Smooth muscle cell (in vitro differentiated cells): Measurements from ENCODE around the gene FTO. TPM values are rescaled to one million over a fixed set of nuclear protein-coding genes. Genes with fewer than 3 reads are reported as not detected.

ENCODE experiments used
- DNase-seq: peaks from one replicate; lab custom pipeline; 2025; ENCODE audit not compliant: unreplicated experiment; lab: John Stamatoyannopoulos, UW
- H2AFZ ChIP-seq: fragments of 200-600 bp; sonication (generic); 2 replicates; pipeline ENCODE4 v1.6.0; 2016; ENCODE audit warnings: antibody characterized with exemption, low read depth, mild to moderate bottlenecking
- H3F3A ChIP-seq: fragments of 200-600 bp; sonication (generic); 2 replicates; pipeline ENCODE4 v1.6.0; 2017; ENCODE audit warnings: antibody characterized with exemption, low read depth
- H3K27ac ChIP-seq: fragments of 200-600 bp; sonication (generic); 2 replicates; pipeline ENCODE4 v1.5.1; 2016; ENCODE audit warnings: low read depth, mild to moderate bottlenecking
- H3K27me3 ChIP-seq: fragments of 200-600 bp; sonication (generic); 2 replicates; pipeline ENCODE4 v1.6.1; 2016; ENCODE audit warnings: low read depth, mild to moderate bottlenecking
- H3K36me3 ChIP-seq: fragments of 200-600 bp; sonication (generic); 2 replicates; pipeline ENCODE4 v1.5.1; 2016; ENCODE audit warnings: low read depth
- H3K4me1 ChIP-seq: fragments of 200-600 bp; sonication (generic); 2 replicates; pipeline ENCODE4 v1.5.1; 2016; ENCODE audit warnings: low read depth
- H3K4me2 ChIP-seq: fragments of 200-600 bp; sonication (generic); 2 replicates; pipeline ENCODE4 v1.6.0; 2016; ENCODE audit warnings: mild to moderate bottlenecking
- H3K4me3 ChIP-seq: fragments of 200-600 bp; sonication (generic); 2 replicates; pipeline ENCODE4 v1.5.1; 2016; ENCODE audit warnings: mild to moderate bottlenecking
- H3K79me2 ChIP-seq: fragments of 200-600 bp; sonication (generic); 2 replicates; pipeline ENCODE4 v1.6.0; 2016; ENCODE audit warnings: low read depth, mild to moderate bottlenecking
- H3K9ac ChIP-seq: fragments of 200-600 bp; sonication (generic); 2 replicates; pipeline ENCODE4 v1.6.0; 2016; ENCODE audit warnings: low read depth
- H3K9me3 ChIP-seq: fragments of 200-600 bp; sonication (generic); replicated peaks from 2 replicates; pipeline ENCODE4 v1.5.1; 2016; ENCODE audit warnings: low read depth
- H4K20me1 ChIP-seq: fragments of 200-600 bp; sonication (generic); 2 replicates; pipeline ENCODE4 v1.6.0; 2016; ENCODE audit warnings: low read depth
- CTCF ChIP-seq: fragments of 200-600 bp; sonication (generic); IDR thresholded peaks from 2 replicates; pipeline ENCODE4 v1.5.1; 2017; ENCODE audit warnings: borderline replicate concordance, mild to moderate bottlenecking, antibody characterized with exemption; ENCODE audit not compliant: insufficient read depth, poor library complexity, severe bottlenecking
- WGBS: methylation state at CpG from one replicate; pipeline ENCODE4 v1.1.7; 2016; ENCODE audit warnings: low lambda C conversion rate; 5-methylcytosine and 5-hydroxymethylcytosine counted together
- polyA plus RNA-seq: library from polyadenylated mRNA; unstranded; fragments of >200 nt; fragmentation: Nextera tagmentation; extraction: Ambion mirVana; gene quantifications from 2 replicates; pipeline ENCODE4 v1.2.1, GENCODE V29; 2016
- total RNA-seq: library from RNA; depleted of rRNA; stranded (reverse); fragments of >200 nt; gene quantifications from 2 replicates; pipeline ENCODE4 v1.2.3, GENCODE V29; 2014

Gene FTO
- total and polyA plus RNA-seq, 2 experiments from 2014 or later: 81.1 to 89.9 TPM

- Histone ChIP-seq H3K79me2 (no peaks in the 10 kb centered on the region), H3K27ac (no peak overlapping the region), H3K27me3 (no peaks in the 10 kb centered on the region), H3K4me3 (no peak overlapping the region), H3K4me2 (no peak overlapping the region), H4K20me1 (peaks cover 8% of the 10 kb centered on the region), H3K36me3 (no peaks in the 10 kb centered on the region), H3K4me1 (no peaks in the 10 kb centered on the region), H3K9me3 (no peaks in the 10 kb centered on the region), H3F3A (no peaks in the 10 kb centered on the region), H2AFZ (no peak overlapping the region), H3K9ac (no peak overlapping the region)
- TF ChIP-seq CTCF: no peak
- 94% methylated on average over 3 of the region's 3 CpGs for WGBS
- no peak for DNase-seq
These were observed 244.9 kb downstream of the FTO start for GRCh38 chr16:53948734-53949430.

- Histone ChIP-seq H4K20me1 (peaks cover 8% of the 10 kb centered on the region), H3K9ac (no peak overlapping the region), H3K79me2 (no peaks in the 10 kb centered on the region), H3K4me1 (no peaks in the 10 kb centered on the region), H3K36me3 (no peaks in the 10 kb centered on the region), H3K4me3 (no peak overlapping the region), H2AFZ (no peak overlapping the region), H3K4me2 (no peak overlapping the region), H3K27me3 (no peaks in the 10 kb centered on the region), H3K27ac (no peak overlapping the region), H3F3A (no peaks in the 10 kb centered on the region), H3K9me3 (no peaks in the 10 kb centered on the region)
- no peak for DNase-seq
- no peak for TF ChIP-seq CTCF
- 80% methylated on average over 6 of the region's 6 CpGs for WGBS
These were observed 245.9 kb downstream of the FTO start for GRCh38 chr16:53949715-53950410.

DNA sequence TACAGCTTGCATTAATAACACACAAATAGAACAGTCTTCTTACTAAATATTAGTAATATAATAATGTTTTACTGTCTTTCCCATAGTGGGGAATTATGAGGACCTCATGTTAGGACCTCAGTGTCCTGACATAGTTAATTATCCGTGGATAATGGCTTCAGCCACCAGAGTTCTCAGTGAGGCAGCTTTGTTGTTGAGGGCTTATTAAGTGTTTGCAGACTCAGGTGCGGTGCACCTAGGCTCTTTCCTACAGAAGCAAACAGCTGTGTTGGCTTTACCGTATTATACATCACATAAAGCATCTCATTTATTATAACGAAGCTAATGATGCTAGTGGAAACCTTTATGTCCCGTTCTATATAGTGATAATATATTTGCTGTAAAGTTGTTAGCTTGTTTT is 246.7 kb downstream of the FTO start:
- Histone ChIP-seq H3F3A (no peaks in the 10 kb centered on the region), H3K9me3 (no peaks in the 10 kb centered on the region), H3K4me3 (no peak overlapping the region), H3K27me3 (no peaks in the 10 kb centered on the region), H3K36me3 (no peaks in the 10 kb centered on the region), H3K4me2 (no peak overlapping the region), H3K79me2 (no peaks in the 10 kb centered on the region), H3K27ac (no peak overlapping the region), H4K20me1 (peaks cover 8% of the 10 kb centered on the region), H2AFZ (no peak overlapping the region), H3K9ac (no peak overlapping the region), H3K4me1 (no peaks in the 10 kb centered on the region)
- DNase-seq: no peak
- TF ChIP-seq CTCF: no peak
- WGBS: 92% methylated on average over 5 of the region's 5 CpGs
